ENCODE results near the gene NAGA.

The NAGA gene

GRCh38 chr22:42035256-42035655, 35.4 kb downstream of the NAGA start:
- Histone ChIP-seq H3K27ac (no peak overlapping the region), H3K36me3 (replicated peaks) (no peaks in the 10 kb centered on the region), H3K27me3 (replicated peaks) (no peaks in the 10 kb centered on the region), H3K4me3 (ENCODE audit: low read depth, low read length) (no peak overlapping the region)
- no peak for DNase-seq
- in situ Hi-C loops (cut with HindIII; ENCODE audit: low pct_ligation_motif_present, low sequenced_read_pairs), result no loop called here
- no peak for TF ChIP-seq CTCF (IDR thresholded peaks at IDR 0.05; ENCODE audit: low read depth, low read length, missing control alignments)

- in situ Hi-C loops (cut with HindIII; ENCODE audit: low pct_ligation_motif_present, low sequenced_read_pairs), result no loop called here
- Histone ChIP-seq H3K36me3 (replicated peaks) (no peaks in the 10 kb centered on the region), H3K27ac (no peak overlapping the region), H3K27me3 (replicated peaks) (no peaks in the 10 kb centered on the region), H3K4me3 (ENCODE audit: low read depth, low read length) (no peak overlapping the region)
- no peak for DNase-seq
- TF ChIP-seq CTCF (IDR thresholded peaks at IDR 0.05; ENCODE audit: low read depth, low read length, missing control alignments), result no peak
Observed at GRCh38 chr22:42033263-42034181, 37.1 kb downstream of the NAGA start.

GRCh38 chr22:42026705-42027104, 43.9 kb downstream of the NAGA start:
- TF ChIP-seq CTCF (IDR thresholded peaks at IDR 0.05; ENCODE audit: low read depth, low read length, missing control alignments), result no peak
- no peak overlapping the region for H3K4me3 ChIP-seq (ENCODE audit: low read depth, low read length)
- in situ Hi-C loops (cut with HindIII; ENCODE audit: low pct_ligation_motif_present, low sequenced_read_pairs), result no loop called here
- DNase-seq, result no peak
- H3K36me3 ChIP-seq (replicated peaks), result no peaks in the 10 kb centered on the region
- H3K27ac ChIP-seq, result no peak overlapping the region
- no peaks in the 10 kb centered on the region for H3K27me3 ChIP-seq (replicated peaks)

- Histone ChIP-seq H3K27ac (no peak overlapping the region), H3K27me3 (replicated peaks) (no peaks in the 10 kb centered on the region), H3K4me3 (ENCODE audit: low read depth, low read length) (no peak overlapping the region), H3K36me3 (replicated peaks) (no peaks in the 10 kb centered on the region)
- TF ChIP-seq CTCF (IDR thresholded peaks at IDR 0.05; ENCODE audit: low read depth, low read length, missing control alignments), result no peak
- in situ Hi-C loops (cut with HindIII; ENCODE audit: low pct_ligation_motif_present, low sequenced_read_pairs), result no loop called here
- no peak for DNase-seq
Observed at GRCh38 chr22:42025421-42025820, 45.2 kb downstream of the NAGA start.

- Histone ChIP-seq H3K27ac (no peak overlapping the region), H3K36me3 (replicated peaks) (no peaks in the 10 kb centered on the region), H3K27me3 (replicated peaks) (no peaks in the 10 kb centered on the region), H3K4me3 (ENCODE audit: low read depth, low read length) (no peak overlapping the region)
- TF ChIP-seq CTCF (IDR thresholded peaks at IDR 0.05; ENCODE audit: low read depth, low read length, missing control alignments), result no peak
- in situ Hi-C loops (cut with HindIII; ENCODE audit: low pct_ligation_motif_present, low sequenced_read_pairs), result no loop called here
- no peak for DNase-seq
Observed at GRCh38 chr22:42022162-42022847, 48.3 kb downstream of the NAGA start.
